GM19463 (cell line): ENCODE results near the gene CDK6.

ENCODE experiments used
- ATAC-seq: cut with Tn5 transposase; IDR thresholded peaks from one replicate; pipeline ENCODE4 v1.9.1; 2021; ENCODE audit warnings: mild to moderate bottlenecking, moderate library complexity; ENCODE audit not compliant: unreplicated experiment

The CDK6 gene

DNA sequence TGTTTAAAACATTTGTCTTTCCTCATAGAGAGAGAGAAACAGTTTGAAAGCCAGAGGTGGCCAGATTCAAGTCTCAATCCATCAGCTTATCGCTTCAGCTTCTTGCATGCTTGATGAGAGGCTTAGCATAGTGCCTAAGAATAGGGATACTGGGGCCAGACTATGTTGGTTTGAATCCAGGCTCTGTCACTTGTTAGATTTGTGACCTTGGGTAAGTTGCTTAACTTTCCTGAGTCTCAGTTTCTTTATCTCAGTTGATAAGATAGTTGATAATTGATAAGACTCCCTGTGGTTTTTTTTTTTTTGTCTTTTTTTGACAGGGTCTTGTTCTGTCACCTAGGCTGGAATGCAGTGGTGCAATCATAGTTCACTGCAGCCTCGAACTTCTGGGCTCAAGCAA, 12.1 kb upstream of the CDK6 start:
- ATAC-seq: no peak

DNA sequence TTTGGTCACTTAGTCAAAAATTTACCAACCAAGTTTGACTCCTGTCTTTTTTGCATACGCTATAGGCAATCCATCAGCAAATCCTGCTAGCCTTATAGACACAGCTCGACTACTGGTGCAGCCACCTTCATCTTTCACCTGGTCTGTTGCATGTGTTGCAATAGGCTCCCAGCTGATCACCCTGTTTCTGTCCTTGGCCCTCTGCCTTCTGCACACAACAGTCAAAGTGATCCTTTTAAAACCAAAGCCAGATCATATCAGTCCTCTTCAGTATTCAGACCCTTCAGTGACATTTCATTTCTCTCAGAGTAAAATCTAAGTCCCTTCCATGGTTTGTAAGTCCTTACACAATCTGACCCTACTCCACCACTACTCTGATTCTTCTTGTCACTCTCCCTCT, 10.9 kb upstream of the CDK6 start:
- ATAC-seq: no peak

GRCh38 chr7:92845736-92846135, 9.4 kb upstream of the CDK6 start:
- no peak for ATAC-seq

- ATAC-seq: no peak
These were observed 7.4 kb upstream of the CDK6 start for GRCh38 chr7:92843781-92844180.

GRCh38 chr7:92843034-92843760, 6.8 kb upstream of the CDK6 start:
- ATAC-seq: no peak

DNA sequence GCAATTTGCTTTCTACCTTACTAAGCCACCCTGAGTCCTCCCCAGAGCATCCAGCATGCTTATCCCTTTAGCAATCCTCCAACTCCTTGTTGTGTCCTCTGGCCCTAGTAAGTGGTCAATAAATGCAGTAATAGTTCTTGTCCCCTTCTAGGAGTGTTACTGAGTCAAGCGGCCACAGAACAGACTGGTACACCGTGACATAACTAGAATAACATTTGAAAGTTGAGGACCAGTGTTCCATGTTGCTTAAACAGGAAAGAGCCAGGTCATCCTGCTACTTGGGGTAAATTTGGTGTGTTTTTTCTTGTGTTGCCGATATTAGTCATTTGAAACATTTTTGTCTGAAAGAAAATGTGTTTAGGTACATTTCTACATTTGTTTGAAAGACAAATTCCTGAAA, 4.8 kb upstream of the CDK6 start:
- no peak for ATAC-seq

DNA sequence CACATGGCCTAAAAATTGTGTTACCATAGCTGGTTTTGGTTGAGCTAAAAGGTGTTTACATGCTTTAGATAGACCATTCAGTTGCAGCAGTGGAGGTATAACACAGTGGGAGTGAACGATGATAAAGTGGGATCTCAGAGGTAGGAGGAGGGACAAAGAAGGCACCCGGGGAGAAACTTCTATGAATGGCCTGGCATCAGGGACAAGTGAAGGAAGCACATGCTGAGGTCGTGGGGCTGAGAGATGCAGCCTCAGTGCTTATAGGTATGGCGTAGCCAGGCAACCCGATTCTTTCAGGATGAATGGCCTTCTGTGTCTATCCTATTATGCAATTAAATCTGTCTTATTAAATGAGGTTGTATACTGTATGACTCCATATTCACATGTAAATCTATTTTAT, 3.9 kb upstream of the CDK6 start:
- ATAC-seq: no peak

- ATAC-seq: no peak
These were observed 3.5 kb upstream of the CDK6 start for GRCh38 chr7:92839901-92840300.

DNA sequence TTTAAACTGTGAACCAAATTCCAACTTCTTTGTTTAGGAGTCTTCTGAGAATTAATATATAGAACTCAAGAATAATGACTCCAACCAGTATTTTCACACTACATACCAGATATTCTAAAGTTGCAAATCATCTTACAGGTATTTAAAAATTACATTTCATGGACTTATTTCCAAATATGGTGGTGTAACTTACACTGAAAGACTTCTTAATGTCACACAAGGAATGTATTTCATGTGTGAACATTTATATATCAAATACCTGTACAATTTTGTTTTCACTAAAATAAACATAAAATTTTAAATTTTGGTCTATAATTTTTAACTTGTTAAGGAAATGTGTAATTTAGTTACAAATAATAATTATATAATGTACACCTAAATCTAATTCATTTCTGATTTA, 2.6 kb upstream of the CDK6 start:
- no peak for ATAC-seq

DNA sequence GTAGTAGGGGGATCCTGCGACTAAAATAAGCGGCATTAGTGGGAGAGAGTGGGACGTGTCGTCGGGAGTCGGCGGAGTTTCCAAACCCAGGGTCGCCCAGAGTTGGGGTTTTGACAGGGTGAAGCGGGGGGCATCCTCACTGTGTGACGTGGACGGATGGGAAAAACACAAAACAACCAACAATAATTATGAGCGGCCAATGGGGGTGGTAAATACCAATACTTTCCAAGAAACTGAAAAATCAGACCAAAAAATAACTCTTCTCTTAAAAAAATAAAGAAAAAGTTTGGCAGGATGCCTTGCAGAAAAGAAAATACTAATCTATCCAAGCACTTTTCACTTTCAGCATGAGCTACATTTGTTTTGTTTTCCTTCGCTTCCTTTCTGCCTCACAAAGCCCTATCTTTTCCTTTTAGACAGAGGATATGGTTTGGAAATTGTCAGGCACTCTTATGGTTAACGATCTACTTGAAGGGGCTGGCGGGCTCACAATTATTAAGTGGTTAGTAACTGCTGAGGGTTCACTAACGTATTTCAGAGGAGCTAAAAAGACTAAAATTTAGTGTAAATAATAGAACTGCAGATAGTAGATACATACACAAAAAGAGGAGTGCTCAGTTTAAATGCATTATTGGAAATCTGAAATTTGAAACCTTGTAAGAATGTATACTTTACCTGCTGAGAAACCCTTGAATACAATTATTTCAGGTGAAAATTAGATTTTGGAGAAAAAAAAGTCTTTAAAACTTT, 802 bp upstream of the CDK6 start:
- ATAC-seq: no peak

DNA sequence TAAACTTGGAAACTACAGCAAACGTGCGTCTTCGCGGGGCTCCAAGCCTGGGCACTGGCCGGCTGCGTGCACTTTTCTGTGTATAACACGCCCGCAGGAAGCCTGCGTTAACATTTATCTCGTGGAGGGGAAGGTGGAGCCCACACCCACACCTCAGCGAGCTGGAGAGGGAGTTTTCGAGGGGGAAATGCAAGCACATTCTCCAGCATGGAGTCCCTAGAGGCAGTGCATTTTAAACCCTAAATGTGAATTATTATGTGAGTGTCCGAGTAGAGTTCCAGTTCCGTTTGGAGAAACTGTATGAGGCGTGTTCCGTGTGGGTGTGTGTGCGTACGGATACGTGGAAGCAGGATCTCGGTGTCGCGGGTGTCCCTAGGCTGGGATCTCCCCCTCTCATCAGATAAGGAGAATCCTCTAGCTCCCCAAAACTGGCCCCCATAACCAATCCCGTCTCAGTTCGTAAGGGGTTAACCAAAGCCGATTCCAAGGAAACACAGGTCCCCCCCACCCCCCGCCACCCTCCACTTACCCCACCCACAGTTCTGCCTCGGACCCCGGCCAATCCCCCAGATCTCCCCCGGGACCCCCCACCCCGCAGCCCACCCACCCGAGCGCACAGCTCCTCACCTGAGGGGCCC, 403 bp downstream of the CDK6 start:
- no peak for ATAC-seq

GRCh38 chr7:92835261-92835850, 1.0 kb downstream of the CDK6 start:
- ATAC-seq: no peak

- ATAC-seq: no peak
These were observed 1.7 kb downstream of the CDK6 start for GRCh38 chr7:92834507-92835260.

DNA sequence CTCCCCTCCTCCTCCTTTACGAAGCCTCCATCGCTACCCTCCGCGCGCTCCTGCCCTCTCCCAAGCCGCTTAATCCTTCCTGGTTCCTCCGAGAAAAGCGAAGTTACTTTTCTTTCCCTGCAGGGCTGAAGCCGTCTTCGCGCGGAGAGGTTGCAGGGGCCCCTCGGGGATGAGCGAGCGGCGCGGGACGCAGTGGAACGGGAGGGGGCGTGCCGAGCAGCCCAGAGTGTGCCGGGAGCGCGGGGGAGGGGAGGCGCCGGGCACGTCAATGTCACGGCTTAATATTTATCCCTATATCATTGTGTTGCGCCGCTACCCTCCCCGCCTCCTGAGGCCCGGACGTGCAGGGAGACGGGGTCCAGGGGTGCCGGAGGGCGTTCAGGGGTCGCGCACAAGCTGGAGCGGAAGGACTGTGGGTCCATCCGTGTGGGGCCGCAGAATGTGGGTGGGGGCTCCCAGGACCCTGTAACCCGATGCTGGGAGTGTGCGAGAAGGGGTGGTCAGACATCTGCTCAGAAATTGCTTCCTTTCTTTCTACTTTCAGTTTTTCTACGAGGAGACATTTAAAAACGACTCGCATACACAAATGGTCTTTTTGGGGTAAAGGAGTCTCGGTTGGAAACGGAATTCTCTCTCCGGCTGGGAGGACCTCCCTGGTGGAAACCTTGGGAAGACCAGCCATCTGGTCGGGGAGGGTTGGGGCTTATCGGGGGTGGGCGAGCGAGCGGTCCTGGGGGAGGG, 2.4 kb downstream of the CDK6 start:
- ATAC-seq: peak; percentile 46

- ATAC-seq: peak; percentile 44
These were observed 3.2 kb downstream of the CDK6 start for GRCh38 chr7:92833024-92833765.

GRCh38 chr7:92832534-92833023, 3.8 kb downstream of the CDK6 start:
- peak; percentile 1 for ATAC-seq

GRCh38 chr7:92831716-92832533, 4.4 kb downstream of the CDK6 start:
- ATAC-seq: no peak

DNA sequence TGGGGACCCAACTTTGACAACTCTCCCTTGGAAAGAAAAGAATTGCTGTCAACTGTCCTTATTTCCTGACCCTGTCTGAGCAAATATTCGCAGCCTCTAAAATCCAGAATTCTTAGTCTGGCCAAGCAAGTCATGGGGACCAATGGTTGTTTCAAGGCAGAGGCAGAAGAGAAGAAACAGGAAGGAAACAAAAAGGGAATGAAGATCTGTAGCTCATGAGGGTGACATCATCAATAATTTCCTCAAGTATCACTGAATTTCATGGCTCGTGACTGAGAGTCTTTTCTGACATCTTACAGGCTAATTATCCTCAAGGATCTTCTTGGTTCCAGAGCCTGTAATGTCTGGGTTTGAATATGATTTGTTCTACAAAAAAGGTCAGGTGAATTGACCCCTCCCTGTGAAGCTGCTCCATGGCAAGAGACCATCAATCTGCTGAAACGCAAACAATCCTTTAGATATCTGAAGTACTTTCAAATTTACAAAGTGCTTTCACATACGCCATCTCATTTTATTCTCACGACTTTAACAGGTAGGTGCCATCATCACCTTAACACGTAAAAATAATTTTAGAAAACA, 5.8 kb downstream of the CDK6 start:
- no peak for ATAC-seq
